ENCODE data around the gene TOR3A. TPM values are rescaled to one million over a fixed set of nuclear protein-coding genes. Genes with fewer than 3 reads are reported as not detected.

TOR3A gene
- polyA plus RNA-seq, 1 experiment, result 30.8 TPM

DNA sequence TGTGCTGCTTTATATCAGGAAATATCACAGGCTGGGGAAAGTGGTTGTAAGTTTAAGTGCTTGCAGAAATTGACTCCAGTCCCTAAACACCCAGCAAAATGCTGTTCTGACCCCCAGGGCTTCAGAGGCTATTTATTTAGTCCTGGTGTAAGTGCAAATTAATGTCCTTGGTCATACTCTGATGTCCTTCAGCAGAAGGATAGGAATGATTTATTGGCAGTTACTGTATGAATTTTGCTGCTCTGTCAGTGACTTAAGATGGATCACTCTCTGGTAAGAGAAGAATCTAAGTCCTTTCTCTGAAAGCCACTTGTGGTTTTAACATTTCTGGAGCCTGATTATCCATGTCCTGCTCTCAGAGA is 34.3 kb upstream of the TOR3A start:
- CTCF ChIA-PET, result interaction anchor here (0.8 kb wide), 1 partner anchor 33 kb away, joined by 4 read pairs; no protein-coding TSS in a partner anchor
- H3K4me3 ChIP-seq (ENCODE audit: low read depth, low read length), result no peak overlapping the region
- POLR2A ChIA-PET, result no interaction called here
- TF ChIP-seq, protein P1, sequence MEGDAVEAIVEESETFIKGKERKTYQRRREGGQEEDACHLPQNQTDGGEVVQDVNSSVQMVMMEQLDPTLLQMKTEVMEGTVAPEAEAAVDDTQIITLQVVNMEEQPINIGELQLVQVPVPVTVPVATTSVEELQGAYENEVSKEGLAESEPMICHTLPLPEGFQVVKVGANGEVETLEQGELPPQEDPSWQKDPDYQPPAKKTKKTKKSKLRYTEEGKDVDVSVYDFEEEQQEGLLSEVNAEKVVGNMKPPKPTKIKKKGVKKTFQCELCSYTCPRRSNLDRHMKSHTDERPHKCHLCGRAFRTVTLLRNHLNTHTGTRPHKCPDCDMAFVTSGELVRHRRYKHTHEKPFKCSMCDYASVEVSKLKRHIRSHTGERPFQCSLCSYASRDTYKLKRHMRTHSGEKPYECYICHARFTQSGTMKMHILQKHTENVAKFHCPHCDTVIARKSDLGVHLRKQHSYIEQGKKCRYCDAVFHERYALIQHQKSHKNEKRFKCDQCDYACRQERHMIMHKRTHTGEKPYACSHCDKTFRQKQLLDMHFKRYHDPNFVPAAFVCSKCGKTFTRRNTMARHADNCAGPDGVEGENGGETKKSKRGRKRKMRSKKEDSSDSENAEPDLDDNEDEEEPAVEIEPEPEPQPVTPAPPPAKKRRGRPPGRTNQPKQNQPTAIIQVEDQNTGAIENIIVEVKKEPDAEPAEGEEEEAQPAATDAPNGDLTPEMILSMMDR (IDR thresholded peaks at IDR 0.05; ENCODE audit: insufficient read depth, low read depth, low read length), result no peak
- H3K27me3 ChIP-seq (ENCODE audit: control insufficient read depth, insufficient read depth, low read length), result no peaks in the 10 kb centered on the region
- no peaks in the 10 kb centered on the region; the same call in 1 of the 2 replicates for H3K36me3 ChIP-seq (ENCODE audit: control insufficient read depth, insufficient read depth, low read length)
- no peak for DNase-seq (ENCODE audit: low read depth)

DNA sequence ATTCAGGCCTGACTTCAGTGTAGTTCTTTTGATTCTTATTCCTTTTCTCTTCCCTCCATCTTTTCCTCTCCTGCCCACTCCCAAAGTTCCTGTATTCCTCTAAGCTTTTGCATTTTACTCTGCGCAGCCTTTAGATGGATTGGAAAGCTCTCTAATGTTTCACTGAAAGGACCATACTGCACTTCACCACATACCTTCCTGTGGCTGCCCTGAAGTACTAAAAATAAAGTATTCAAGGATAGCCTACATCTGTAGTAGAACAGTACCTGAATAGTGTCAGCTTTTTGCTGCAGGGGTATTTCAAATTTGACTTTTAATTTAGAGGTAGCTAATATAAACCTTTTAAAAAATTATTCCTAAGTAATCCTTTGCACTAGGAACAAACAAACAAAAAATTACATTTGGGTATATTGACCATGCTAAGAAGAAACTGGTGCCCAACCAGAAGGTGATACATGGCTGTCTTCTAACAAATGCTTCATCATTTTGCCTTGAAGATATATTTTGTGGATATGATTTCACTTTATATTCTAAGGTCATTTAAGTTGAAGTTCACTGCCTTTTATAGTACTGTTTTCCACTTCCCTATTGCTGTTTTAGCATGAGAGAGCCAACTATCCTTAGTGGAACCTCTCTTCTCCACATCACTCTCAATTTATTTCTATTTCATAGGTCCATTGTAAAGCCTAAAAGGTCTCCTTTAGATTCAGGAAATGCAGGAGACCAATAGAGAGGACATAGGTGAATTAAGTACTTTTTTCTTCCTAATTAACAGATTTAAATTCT is 33.3 kb upstream of the TOR3A start:
- Histone ChIP-seq H3K27me3 (ENCODE audit: control insufficient read depth, insufficient read depth, low read length) (no peaks in the 10 kb centered on the region), H3K36me3 (ENCODE audit: control insufficient read depth, insufficient read depth, low read length) (no peaks in the 10 kb centered on the region), H3K4me3 (ENCODE audit: low read depth, low read length) (no peak overlapping the region)
- no peak for DNase-seq (ENCODE audit: low read depth)
- ChIA-PET CTCF (interaction anchor here (0.5 to 0.8 kb wide), 3 partner anchors 27 to 51 kb away, joined by 3 to 4 read pairs (median 3); no protein-coding TSS in a partner anchor), POLR2A (interaction anchor here (0.6 kb wide), 1 partner anchor 16 kb away, joined by 15 read pairs; no protein-coding TSS in a partner anchor)
- TF ChIP-seq, protein P1 (IDR thresholded peaks at IDR 0.05; ENCODE audit: insufficient read depth, low read depth, low read length), result no peak

DNA sequence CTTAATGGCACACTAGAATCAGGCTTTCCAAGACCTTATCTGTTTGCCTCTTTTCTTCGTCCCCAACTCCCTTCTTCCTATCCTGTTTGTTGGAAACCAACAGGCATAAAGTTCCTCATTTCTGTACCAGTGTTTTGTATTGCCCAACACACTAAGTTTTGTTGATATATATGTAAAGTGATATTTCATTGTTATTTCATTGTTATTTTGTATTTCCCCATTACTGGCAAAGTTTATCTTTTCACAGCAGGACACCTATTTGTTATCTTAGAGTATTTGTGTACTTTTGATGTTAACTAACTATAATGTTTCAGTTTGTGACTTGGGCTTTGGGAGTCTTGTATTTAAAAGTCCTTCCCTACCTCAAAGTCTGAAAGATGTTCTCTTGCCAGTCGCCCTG is 29.1 kb upstream of the TOR3A start:
- ChIA-PET CTCF (no interaction called here), POLR2A (no interaction called here)
- TF ChIP-seq, protein P1 (IDR thresholded peaks at IDR 0.05; ENCODE audit: insufficient read depth, low read depth, low read length), result no peak
- no peak overlapping the region for H3K4me3 ChIP-seq (ENCODE audit: low read depth, low read length)
- H3K36me3 ChIP-seq (ENCODE audit: control insufficient read depth, insufficient read depth, low read length), result no peaks in the 10 kb centered on the region; the same call in 1 of the 2 replicates
- DNase-seq (ENCODE audit: low read depth), result no peak
- no peaks in the 10 kb centered on the region for H3K27me3 ChIP-seq (ENCODE audit: control insufficient read depth, insufficient read depth, low read length)

DNA sequence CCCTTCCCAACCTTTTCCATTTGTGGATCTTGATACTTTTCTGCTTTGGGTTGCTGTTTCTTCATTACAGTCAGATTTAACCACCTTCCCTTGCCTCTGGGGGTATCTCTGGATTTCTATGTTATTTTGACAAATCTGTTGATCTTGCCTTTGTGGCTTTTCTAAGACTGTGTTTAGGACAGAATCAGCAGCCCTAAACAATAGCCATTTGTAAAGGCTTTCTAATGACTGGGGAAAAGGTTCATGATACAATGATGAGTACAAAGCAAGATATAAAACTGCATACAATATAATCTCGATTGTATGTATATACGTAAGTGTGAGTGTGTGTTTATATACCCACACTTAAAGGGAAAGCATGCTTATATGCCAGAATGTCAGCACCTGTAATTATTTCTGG is 28.4 kb upstream of the TOR3A start:
- no peak for DNase-seq (ENCODE audit: low read depth)
- ChIA-PET POLR2A (no interaction called here), CTCF (no interaction called here)
- H3K4me3 ChIP-seq (ENCODE audit: low read depth, low read length), result no peak overlapping the region
- TF ChIP-seq, protein P1 (IDR thresholded peaks at IDR 0.05; ENCODE audit: insufficient read depth, low read depth, low read length), result no peak
- H3K27me3 ChIP-seq (ENCODE audit: control insufficient read depth, insufficient read depth, low read length), result no peaks in the 10 kb centered on the region
- H3K36me3 ChIP-seq (ENCODE audit: control insufficient read depth, insufficient read depth, low read length), result no peaks in the 10 kb centered on the region; the same call in 1 of the 2 replicates

DNA sequence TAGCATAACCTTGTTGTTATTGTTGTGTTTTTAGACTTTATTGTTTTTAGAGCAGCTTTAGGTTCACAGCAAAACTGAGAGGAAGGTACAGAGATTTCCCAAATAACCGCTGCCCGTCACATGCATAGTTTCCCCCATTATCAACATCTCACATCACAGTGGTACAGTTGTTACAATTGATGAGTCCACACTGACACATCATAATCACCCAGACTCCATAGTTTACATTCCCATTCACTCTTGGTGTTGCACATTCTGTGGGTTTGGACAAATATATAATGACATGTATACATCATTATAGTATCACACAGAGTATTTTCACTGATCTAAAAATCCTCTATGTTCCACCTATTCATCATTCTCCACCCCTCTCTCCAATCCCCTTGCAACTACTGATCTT is 25.9 kb upstream of the TOR3A start:
- CTCF ChIA-PET, result interaction anchor here (1.0 kb wide), 1 partner anchor 12 kb away, joined by 3 read pairs; no protein-coding TSS in a partner anchor
- H3K27me3 ChIP-seq (ENCODE audit: control insufficient read depth, insufficient read depth, low read length), result no peaks in the 10 kb centered on the region
- no peaks in the 10 kb centered on the region; the same call in 1 of the 2 replicates for H3K36me3 ChIP-seq (ENCODE audit: control insufficient read depth, insufficient read depth, low read length)
- DNase-seq (ENCODE audit: low read depth), result no peak
- TF ChIP-seq, protein P1 (IDR thresholded peaks at IDR 0.05; ENCODE audit: insufficient read depth, low read depth, low read length), result no peak
- POLR2A ChIA-PET, result no interaction called here
- no peak overlapping the region for H3K4me3 ChIP-seq (ENCODE audit: low read depth, low read length)
